SK-N-SH (cell line): ENCODE results near the gene ZSWIM8.

Experiments used
- EP300 ChIP-seq, 2 experiments: IDR thresholded peaks; 2 replicates each; pipeline versions ENCODE4 v1.4.0 to v1.6.1; 2012; ENCODE audit warnings: borderline replicate concordance in 1 of 2, low read depth in 1 of 2, low read length in 1 of 2
- EZH2phosphoT487 ChIP-seq: fragments of 200-600 bp; sonication (generic); IDR thresholded peaks from 2 replicates; pipeline ENCODE4 v1.6.1; 2017; ENCODE audit warnings: low read depth, mixed run types, mild to moderate bottlenecking, antibody characterized with exemption, moderate library complexity, borderline replicate concordance
- GABPA ChIP-seq: IDR thresholded peaks from 2 replicates; pipeline ENCODE4 v1.4.0; 2012; ENCODE audit warnings: low read depth, mild to moderate bottlenecking
- GATA2 ChIP-seq: sonication (generic); formaldehyde crosslinking; IDR thresholded peaks from 2 replicates; pipeline ENCODE4 v1.5.0; 2020; ENCODE audit warnings: mild to moderate bottlenecking, missing genetic modification reagents
- JUND ChIP-seq: IDR thresholded peaks from 2 replicates; pipeline ENCODE4 v1.4.0; 2012
- POLR2AphosphoS5 ChIP-seq: IDR thresholded peaks from 2 replicates; pipeline ENCODE4 v1.6.1; 2012; ENCODE audit warnings: low read depth, low read length
- RAD21 ChIP-seq: IDR thresholded peaks from 2 replicates; pipeline ENCODE4 v1.6.1; 2012; ENCODE audit warnings: mild to moderate bottlenecking, low read length
- TAF1 ChIP-seq: IDR thresholded peaks from 2 replicates; pipeline ENCODE4 v1.6.1; 2012; ENCODE audit warnings: low read depth, mild to moderate bottlenecking, low read length, moderate library complexity, borderline replicate concordance
- TEAD4 ChIP-seq: IDR thresholded peaks from 2 replicates; pipeline ENCODE4 v1.4.0; 2012; ENCODE audit warnings: mild to moderate bottlenecking, borderline replicate concordance; ENCODE audit not compliant: insufficient read depth
- TF ChIP-seq, protein P1 (sequence below): fragments of 200-600 bp; sonication (generic); IDR thresholded peaks from 2 replicates; pipeline ENCODE4 v1.6.1; 2017; ENCODE audit warnings: antibody characterized with exemption, mild to moderate bottlenecking, moderate library complexity
- TF ChIP-seq, protein P2 (sequence below): fragments of 150-350 bp; IDR thresholded peaks from 2 replicates; pipeline ENCODE4 v1.6.1; 2017; ENCODE audit warnings: antibody characterized with exemption, low read length, low read depth, borderline replicate concordance

DNA sequence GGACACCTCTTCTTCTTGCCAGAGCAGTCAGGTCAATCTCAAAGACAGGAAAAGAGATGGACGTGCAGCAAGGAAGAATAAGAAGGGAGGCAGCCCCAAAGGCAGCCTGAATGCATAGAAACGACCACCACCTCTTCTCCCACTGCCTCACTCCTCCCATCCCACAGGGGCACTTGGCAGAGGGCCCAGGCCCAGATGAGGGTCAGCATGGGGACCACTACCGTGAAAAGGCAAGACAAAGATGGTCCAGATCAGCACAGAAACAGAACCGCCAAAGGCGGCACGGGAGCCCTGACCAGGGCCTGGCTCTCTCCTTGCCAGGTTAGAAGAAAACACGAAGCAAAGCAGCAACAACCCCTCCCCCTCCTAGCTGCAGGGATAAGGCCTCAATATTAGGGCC is 27.9 kb downstream of the ZSWIM8 start:
- TF ChIP-seq, protein P1, sequence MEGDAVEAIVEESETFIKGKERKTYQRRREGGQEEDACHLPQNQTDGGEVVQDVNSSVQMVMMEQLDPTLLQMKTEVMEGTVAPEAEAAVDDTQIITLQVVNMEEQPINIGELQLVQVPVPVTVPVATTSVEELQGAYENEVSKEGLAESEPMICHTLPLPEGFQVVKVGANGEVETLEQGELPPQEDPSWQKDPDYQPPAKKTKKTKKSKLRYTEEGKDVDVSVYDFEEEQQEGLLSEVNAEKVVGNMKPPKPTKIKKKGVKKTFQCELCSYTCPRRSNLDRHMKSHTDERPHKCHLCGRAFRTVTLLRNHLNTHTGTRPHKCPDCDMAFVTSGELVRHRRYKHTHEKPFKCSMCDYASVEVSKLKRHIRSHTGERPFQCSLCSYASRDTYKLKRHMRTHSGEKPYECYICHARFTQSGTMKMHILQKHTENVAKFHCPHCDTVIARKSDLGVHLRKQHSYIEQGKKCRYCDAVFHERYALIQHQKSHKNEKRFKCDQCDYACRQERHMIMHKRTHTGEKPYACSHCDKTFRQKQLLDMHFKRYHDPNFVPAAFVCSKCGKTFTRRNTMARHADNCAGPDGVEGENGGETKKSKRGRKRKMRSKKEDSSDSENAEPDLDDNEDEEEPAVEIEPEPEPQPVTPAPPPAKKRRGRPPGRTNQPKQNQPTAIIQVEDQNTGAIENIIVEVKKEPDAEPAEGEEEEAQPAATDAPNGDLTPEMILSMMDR: no peak
- TF ChIP-seq POLR2AphosphoS5 (no peak), JUND (no peak), EP300 (IDR thresholded peaks at IDR 0.05; ENCODE audit: borderline replicate concordance in 1 of 2, low read depth in 1 of 2, low read length in 1 of 2) (no peak), EZH2phosphoT487 (no peak), GATA2 (CRISPR knock-in tag) (no peak), RAD21 (no peak), TAF1 (no peak), GABPA (no peak), TEAD4 (no peak)
- TF ChIP-seq, protein P2, sequence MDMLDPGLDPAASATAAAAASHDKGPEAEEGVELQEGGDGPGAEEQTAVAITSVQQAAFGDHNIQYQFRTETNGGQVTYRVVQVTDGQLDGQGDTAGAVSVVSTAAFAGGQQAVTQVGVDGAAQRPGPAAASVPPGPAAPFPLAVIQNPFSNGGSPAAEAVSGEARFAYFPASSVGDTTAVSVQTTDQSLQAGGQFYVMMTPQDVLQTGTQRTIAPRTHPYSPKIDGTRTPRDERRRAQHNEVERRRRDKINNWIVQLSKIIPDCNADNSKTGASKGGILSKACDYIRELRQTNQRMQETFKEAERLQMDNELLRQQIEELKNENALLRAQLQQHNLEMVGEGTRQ: no peak
